Metanephros (tissue), 2 donors: Measurements from ENCODE around the gene CC2D2B. TPM values are rescaled to one million over a fixed set of nuclear protein-coding genes. Genes with fewer than 3 reads are reported as not detected.

ENCODE experiments used
- small RNA-seq: library from RNA; depleted of rRNA; stranded (forward); fragments of <200 nt; gene quantifications from one replicate; pipeline ENCODE3, GENCODE V24; 2014; ENCODE audit warnings: low replicate concordance
- total RNA-seq: library from RNA; depleted of rRNA; stranded (reverse); fragments of >200 nt; gene quantifications from one replicate; pipeline ENCODE4 v1.2.3, GENCODE V29; 2014

CC2D2B gene, protein sequence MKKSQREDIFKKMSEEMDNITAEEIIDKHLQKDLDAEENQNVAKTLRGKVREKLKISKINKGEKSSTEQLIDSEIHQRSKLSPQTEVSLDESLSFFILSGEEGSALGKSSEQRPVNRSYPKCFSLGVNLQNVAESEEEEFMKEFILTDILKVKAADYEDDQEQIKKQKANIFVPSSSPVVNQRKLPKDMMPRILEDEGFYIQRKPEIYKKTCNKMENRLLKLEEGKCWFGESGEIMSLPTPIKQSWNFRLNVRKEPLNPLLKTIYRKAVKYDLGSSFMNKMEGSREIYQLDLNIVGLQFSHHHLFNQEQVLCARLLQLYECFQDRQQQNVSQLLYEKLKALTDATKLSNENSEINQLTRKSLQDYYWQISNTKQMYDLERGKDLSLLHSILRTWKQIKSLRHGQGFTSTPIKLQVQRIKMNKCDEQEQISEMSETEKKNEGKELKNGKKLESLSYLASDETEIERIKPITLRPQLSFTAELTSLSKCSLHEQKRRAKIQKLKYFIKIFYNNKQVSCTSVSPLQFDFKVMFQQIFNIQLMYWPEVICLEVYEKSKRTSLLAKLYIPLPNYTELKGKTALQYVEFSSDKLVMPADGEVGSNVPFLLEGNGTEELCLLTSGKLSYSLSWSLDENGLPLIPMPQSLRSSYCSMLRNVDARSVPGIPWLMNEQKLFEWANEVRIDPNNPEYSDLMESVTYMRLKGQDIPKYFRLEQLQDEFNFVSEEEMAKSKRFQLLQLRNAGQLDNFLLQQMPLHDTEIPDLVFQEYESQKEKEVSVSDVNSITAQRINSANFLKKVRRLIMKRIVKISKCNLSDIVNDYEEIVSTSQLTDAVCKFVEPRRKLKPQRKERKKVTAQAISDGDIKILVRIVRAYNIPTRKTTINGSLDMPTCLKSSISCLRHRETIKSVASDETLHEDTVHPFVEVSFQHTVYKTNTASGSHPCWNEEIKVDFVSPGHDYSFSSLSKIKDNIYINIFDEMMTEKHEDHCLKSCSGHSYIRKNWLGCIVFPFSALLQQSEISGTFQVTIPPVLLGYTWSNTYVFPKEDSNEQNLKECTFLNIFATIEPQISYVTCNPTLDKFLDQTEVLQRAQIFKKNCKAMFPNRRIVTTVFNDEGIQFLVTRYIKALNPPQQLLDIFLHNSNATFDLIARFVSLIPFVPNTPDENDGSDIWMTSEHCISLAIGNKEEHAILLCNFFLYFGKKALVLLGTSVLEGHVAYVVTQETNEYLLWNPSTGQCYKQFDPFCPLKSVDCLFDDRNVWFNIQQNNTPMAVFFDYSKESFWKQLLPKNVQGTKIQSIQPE (N-terminal part only)
- 3.8 TPM for total RNA-seq

GRCh38 chr10:95907456-95908253 is at the start of gene CC2D2B:
Gene CC2D2B (plus strand): TSS chr10:95907975. CDS start chr10:95911324, 3,349 bp downstream.

DNA sequence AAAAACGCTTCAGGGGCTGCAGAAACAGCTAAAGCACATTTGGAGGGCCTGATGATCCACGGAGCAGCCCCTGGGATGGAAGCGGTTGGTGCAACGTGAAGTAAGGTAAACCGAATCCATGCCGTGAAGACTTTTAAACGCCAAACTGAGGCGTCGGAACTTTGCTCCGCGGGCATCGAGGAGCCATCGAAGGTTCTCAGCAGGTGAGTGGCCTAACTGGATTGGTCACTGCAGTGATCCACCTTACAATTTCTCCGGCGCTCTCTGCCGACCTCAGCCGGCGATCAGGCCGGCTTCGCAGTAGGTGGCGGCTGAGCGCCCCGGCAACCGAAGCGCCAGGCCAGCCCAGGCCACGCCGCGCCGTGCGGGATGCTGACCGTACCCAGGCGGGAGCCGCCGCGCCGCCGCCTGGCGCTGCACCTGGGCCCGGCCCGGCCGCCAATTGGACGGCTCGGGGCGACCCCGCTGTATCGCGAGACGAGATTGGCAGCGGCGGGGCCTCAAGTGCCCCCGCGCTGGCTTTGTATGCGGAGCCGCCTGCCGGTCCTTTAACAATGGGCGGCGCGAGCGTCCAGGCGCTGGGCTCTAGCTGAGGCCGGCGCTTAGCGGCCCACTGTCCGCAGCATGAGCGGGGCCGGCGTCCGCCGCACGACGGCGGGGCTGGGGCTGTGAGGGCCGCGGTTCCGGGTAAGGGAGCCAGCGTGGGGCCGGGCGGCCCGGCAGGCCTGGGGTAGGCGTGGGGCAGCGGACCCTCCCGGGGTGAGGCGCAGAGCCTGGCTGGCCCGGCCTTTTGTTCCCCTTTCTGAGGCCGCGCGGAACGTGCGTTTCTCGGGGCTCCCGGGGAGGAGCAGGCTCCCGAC is 135.5 kb downstream of the CC2D2B start, which contains the start of gene CCNJ:
Gene CCNJ (plus strand): TSS at position 551 of the 860 bp plus-strand sequence. CDS start 811 bp downstream, outside the sequence.

Small RNA genes within 50 kb of the gene (small RNA-seq; reads per million reads assigned to genes)
- 0.44 reads per million, percentile 55 among the genes with 10 or more reads in this experiment for gene MIR3157

Other genes with a start within 250 kb of the CC2D2B start
- gene TCTN3, start 214.0 kb upstream of the CC2D2B start, total RNA-seq, result 48.3 TPM
- gene ENTPD1, start 151.8 kb upstream of the CC2D2B start, total RNA-seq, result 28.9 TPM
- 11.8 TPM for gene CCNJ, start 135.6 kb downstream of the CC2D2B start, total RNA-seq
- 39.8 TPM for gene ZNF518A, start 222.3 kb downstream of the CC2D2B start, total RNA-seq